ENCODE data around the gene PRKCA.

DNA sequence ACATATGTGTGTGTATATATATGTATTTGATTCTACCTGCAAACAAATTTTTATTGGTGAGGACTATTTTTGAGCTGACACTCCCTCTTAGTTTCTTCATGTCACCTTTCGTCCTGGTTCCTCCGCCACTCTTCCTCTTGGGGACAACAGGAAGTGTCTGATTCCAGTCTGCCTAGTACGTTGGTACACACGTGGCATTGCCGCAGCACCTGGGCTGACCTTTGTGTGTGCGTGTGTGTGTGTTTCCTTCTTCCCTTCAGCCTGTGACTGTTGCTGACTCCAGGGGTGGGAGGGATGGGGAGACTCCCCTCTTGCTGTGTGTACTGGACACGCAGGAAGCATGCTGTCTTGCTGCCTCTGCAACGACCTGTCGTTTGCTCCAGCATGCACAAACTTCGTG lies 503.2 kb downstream of the PRKCA start:
- no peak for TF ChIP-seq NR3C1 (CRISPR knock-in tag; conservative IDR thresholded peaks at IDR 0.05; ENCODE audit: low read depth)
- no peak for TF ChIP-seq USF2 (CRISPR knock-in tag; IDR thresholded peaks at IDR 0.05)
- TF ChIP-seq TEAD4 (CRISPR knock-in tag; IDR thresholded peaks at IDR 0.05): no peak
- TF ChIP-seq MLX (CRISPR knock-in tag; IDR thresholded peaks at IDR 0.05): no peak
- TF ChIP-seq CREB1 (CRISPR knock-in tag; IDR thresholded peaks at IDR 0.05): no peak
- TF ChIP-seq, protein P1, sequence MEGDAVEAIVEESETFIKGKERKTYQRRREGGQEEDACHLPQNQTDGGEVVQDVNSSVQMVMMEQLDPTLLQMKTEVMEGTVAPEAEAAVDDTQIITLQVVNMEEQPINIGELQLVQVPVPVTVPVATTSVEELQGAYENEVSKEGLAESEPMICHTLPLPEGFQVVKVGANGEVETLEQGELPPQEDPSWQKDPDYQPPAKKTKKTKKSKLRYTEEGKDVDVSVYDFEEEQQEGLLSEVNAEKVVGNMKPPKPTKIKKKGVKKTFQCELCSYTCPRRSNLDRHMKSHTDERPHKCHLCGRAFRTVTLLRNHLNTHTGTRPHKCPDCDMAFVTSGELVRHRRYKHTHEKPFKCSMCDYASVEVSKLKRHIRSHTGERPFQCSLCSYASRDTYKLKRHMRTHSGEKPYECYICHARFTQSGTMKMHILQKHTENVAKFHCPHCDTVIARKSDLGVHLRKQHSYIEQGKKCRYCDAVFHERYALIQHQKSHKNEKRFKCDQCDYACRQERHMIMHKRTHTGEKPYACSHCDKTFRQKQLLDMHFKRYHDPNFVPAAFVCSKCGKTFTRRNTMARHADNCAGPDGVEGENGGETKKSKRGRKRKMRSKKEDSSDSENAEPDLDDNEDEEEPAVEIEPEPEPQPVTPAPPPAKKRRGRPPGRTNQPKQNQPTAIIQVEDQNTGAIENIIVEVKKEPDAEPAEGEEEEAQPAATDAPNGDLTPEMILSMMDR (IDR thresholded peaks at IDR 0.05): no peak
- TF ChIP-seq NFYB (CRISPR knock-in tag; conservative IDR thresholded peaks at IDR 0.05; ENCODE audit: low read depth): no peak
- no peak for TF ChIP-seq RELA (CRISPR knock-in tag; IDR thresholded peaks at IDR 0.05; ENCODE audit: borderline replicate concordance)
- no peak for TF ChIP-seq TCF7 (CRISPR knock-in tag; IDR thresholded peaks at IDR 0.05; ENCODE audit: low read depth)
- no peak for TF ChIP-seq ATF2 (CRISPR knock-in tag; IDR thresholded peaks at IDR 0.05; ENCODE audit: borderline replicate concordance, low read depth)

Data from WTC11 (cell line).